HepG2 (cell line): ENCODE results near the gene BRSK2. TPM values are rescaled to one million over a fixed set of nuclear protein-coding genes. Genes with fewer than 3 reads are reported as not detected.

Experiments
- ATAC-seq: fragments of 200-7000 bp; cut with Tn5 transposase; 3 replicates; pipeline ENCODE4 v1.9.1; 2020; ENCODE audit warnings: mild to moderate bottlenecking, moderate library complexity
- BruUV-seq: library from RNA; stranded (reverse); fragments of 400-500 nt; replicated peaks from 2 replicates; lab custom pipeline; 2021; lab: Mats Ljungman, UMichigan
- CTCF ChIA-PET: fragments of 300-600 bp; formaldehyde crosslinking; extraction: SDS; loops from one replicate; lab custom pipeline; 2021; ENCODE audit warnings: low total read pairs, inconsistent platforms, low intra/inter-chr PET ratio; lab: Yijun Ruan, JAX
- POLR2A ChIA-PET: fragments of 350-600 bp; sonication (Branson Sonifier 250); formaldehyde crosslinking; loops from one replicate; lab custom pipeline; 2020; ENCODE audit warnings: antibody characterized with exemption, inconsistent platforms; lab: Yijun Ruan, JAX
- DNase-seq: peaks from one replicate; pipeline ENCODE4 v3.0.0-alpha.2; 2015; ENCODE audit warnings: low spot score
- FAIRE-seq: peaks from 3 replicates; lab custom pipeline; 2011; peaks lifted over from hg19 to GRCh38; lab: Jason Lieb, UNC
- H2AFZ ChIP-seq: one replicate; pipeline ENCODE4 v1.6.1; 2011; ENCODE audit warnings: low read length, inconsistent platforms
- H3K27ac ChIP-seq: fragments of 300-600 bp; 3 replicates; pipeline ENCODE4 v1.8.0; 2011; ENCODE audit warnings: mixed run types, mild to moderate bottlenecking, mixed read lengths, low read length, inconsistent platforms; ENCODE audit not compliant: insufficient read depth; ENCODE audit errors: extremely low read length
- H3K27me3 ChIP-seq, 2 experiments: fragments of 200-600 bp in 1 of 2; 2 replicates in 1 of 2; 3 replicates in 1 of 2; pipeline versions ENCODE4 v1.6.0 to v1.8.0; 2011; ENCODE audit warnings: low read length in 2 of 2, mild to moderate bottlenecking in 2 of 2, moderate library complexity in 2 of 2, inconsistent platforms in 1 of 2; ENCODE audit not compliant: insufficient read depth in 2 of 2, control insufficient read depth in 1 of 2
- H3K36me3 ChIP-seq, 2 experiments: fragments of 200-600 bp in 1 of 2; replicated peaks in 1 of 2; 2 replicates in 1 of 2; 3 replicates in 1 of 2; pipeline versions ENCODE4 v1.5.1 to v1.8.0; 2011; ENCODE audit warnings: low read length in 2 of 2, inconsistent platforms in 1 of 2; ENCODE audit not compliant: insufficient read depth in 2 of 2, control insufficient read depth in 1 of 2
- H3K4me1 ChIP-seq: 2 replicates; pipeline ENCODE4 v1.5.1; 2012; ENCODE audit warnings: low read length, inconsistent platforms; ENCODE audit not compliant: insufficient read depth
- H3K4me2 ChIP-seq: 2 replicates; pipeline ENCODE4 v1.6.0; 2011; ENCODE audit warnings: low read depth, low read length, inconsistent platforms
- H3K4me3 ChIP-seq, 3 experiments: fragments of 200-600 bp in 1 of 3; sonication (generic), shearing (Covaris generic) in 1 of 3; replicated peaks in 1 of 3; 2 replicates each; pipeline ENCODE4 v1.5.1; 2011 to 2016; ENCODE audit warnings: low read length in 3 of 3, inconsistent platforms in 2 of 3, low read depth in 2 of 3, mild to moderate bottlenecking in 2 of 3, control low read depth in 1 of 3, mixed read lengths in 1 of 3; ENCODE audit not compliant: insufficient read depth in 1 of 3
- H3K79me2 ChIP-seq: one replicate; pipeline ENCODE4 v1.6.1; 2011; ENCODE audit warnings: low read length, inconsistent platforms; ENCODE audit not compliant: insufficient read depth
- H3K9ac ChIP-seq: 2 replicates; pipeline ENCODE4 v1.6.0; 2011; ENCODE audit warnings: mild to moderate bottlenecking, low read depth, low read length, inconsistent platforms; ENCODE audit not compliant: insufficient read depth
- H3K9me3 ChIP-seq: 2 replicates; pipeline ENCODE4 v1.5.1; 2012; ENCODE audit warnings: mild to moderate bottlenecking, low read length
- H4K20me1 ChIP-seq: 2 replicates; pipeline ENCODE4 v1.6.0; 2011; ENCODE audit warnings: inconsistent platforms, mild to moderate bottlenecking, low read length, moderate library complexity; ENCODE audit not compliant: insufficient read depth
- AGO2 ChIP-seq: fragments of 200-400 bp; formaldehyde crosslinking; optimal IDR thresholded peaks from 2 replicates; pipeline ENCODE3; 2017; ENCODE audit warnings: mild to moderate bottlenecking, low read depth, low read length, moderate library complexity
- CBX1 ChIP-seq: IDR thresholded peaks from one replicate; pipeline ENCODE4 v1.6.1; 2016; ENCODE audit warnings: antibody characterized with exemption, low read depth
- CCAR2 ChIP-seq: fragments of 200-400 bp; formaldehyde crosslinking; optimal IDR thresholded peaks from 2 replicates; pipeline ENCODE3; 2018; ENCODE audit warnings: low read depth, mild to moderate bottlenecking, low read length, moderate library complexity
- CREBL2 ChIP-seq: sonication (generic); formaldehyde crosslinking; IDR thresholded peaks from 2 replicates; pipeline ENCODE4 v1.8.1; 2023; ENCODE audit warnings: missing genetic modification reagents, mild to moderate bottlenecking, borderline replicate concordance
- ETV6 ChIP-seq: sonication (generic); formaldehyde crosslinking; conservative IDR thresholded peaks from 2 replicates; pipeline ENCODE4 v1.4.0; 2020; ENCODE audit warnings: missing genetic modification reagents
- HNRNPUL1 ChIP-seq: fragments of 200-400 bp; formaldehyde crosslinking; IDR thresholded peaks from 2 replicates; pipeline ENCODE4 v1.6.1; 2017; ENCODE audit warnings: low read depth, mild to moderate bottlenecking, low read length, moderate library complexity
- JARID2 ChIP-seq: sonication (generic); formaldehyde crosslinking; IDR thresholded peaks from 2 replicates; pipeline ENCODE4 v1.8.1; 2023; ENCODE audit warnings: missing genetic modification reagents, inconsistent platforms; ENCODE audit not compliant: insufficient replicate concordance
- JUND ChIP-seq: sonication (generic); formaldehyde crosslinking; IDR thresholded peaks from 2 replicates; pipeline ENCODE4 v1.8.0; 2022; ENCODE audit warnings: mild to moderate bottlenecking, missing genetic modification reagents
- XBP1 ChIP-seq: sonication (generic); formaldehyde crosslinking; IDR thresholded peaks from 2 replicates; pipeline ENCODE4 v1.5.0; 2020; ENCODE audit warnings: missing genetic modification reagents
- ZBTB44 ChIP-seq: sonication (generic); formaldehyde crosslinking; IDR thresholded peaks from 2 replicates; pipeline ENCODE4 v1.4.0; 2020; ENCODE audit warnings: missing genetic modification reagents
- ZNF17 ChIP-seq: sonication (generic); formaldehyde crosslinking; IDR thresholded peaks from 2 replicates; pipeline ENCODE4 v1.5.0; 2020; ENCODE audit warnings: mild to moderate bottlenecking, missing genetic modification reagents
- ZNF354B ChIP-seq: sonication (generic); formaldehyde crosslinking; IDR thresholded peaks from 2 replicates; pipeline ENCODE4 v1.8.0; 2022; ENCODE audit warnings: mild to moderate bottlenecking, missing genetic modification reagents
- ZNF503 ChIP-seq: sonication (generic); formaldehyde crosslinking; IDR thresholded peaks from 2 replicates; pipeline ENCODE4 v1.4.0; 2020; ENCODE audit warnings: missing genetic modification reagents
- ZNF546 ChIP-seq: sonication (generic); formaldehyde crosslinking; conservative IDR thresholded peaks from 2 replicates; pipeline ENCODE4 v1.8.1; 2023; ENCODE audit warnings: mild to moderate bottlenecking, missing genetic modification reagents
- ZNF652 ChIP-seq: IDR thresholded peaks from 2 replicates; pipeline ENCODE4 v1.6.1; 2016; ENCODE audit warnings: low read depth, borderline replicate concordance
- WGBS: methylation state at CpG from one replicate; pipeline ENCODE4 v1.1.6; 2017; ENCODE audit warnings: low lambda C conversion rate; 5-methylcytosine and 5-hydroxymethylcytosine counted together
- in situ Hi-C: cut with HindIII; loops from 2 replicates; pipeline ENCODE4 v1.10.0; 2017; ENCODE audit warnings: low pct_unique_long_range_greater_than_20kb; ENCODE audit not compliant: extremely low pct_ligation_motif_present
- intact Hi-C: fragments of 100-400 bp; cut with micrococcal nuclease; formaldehyde crosslinking; loops from one replicate; pipeline ENCODE4 v1.10.0; 2022; ENCODE audit not compliant: unreplicated experiment
- polyA plus RNA-seq, 8 experiments: library from polyadenylated mRNA; depleted of rRNA in 3 of 8; stranded (reverse) in 7 of 8; unstranded in 1 of 8; fragments of >200 nt; fragmentation: Illumina TruSeq in 4 of 8; extraction: Trizol in 4 of 8; gene quantifications; 2 replicates each; pipeline versions ENCODE4 v1.2.1 to v1.2.3, GENCODE V29; 2011 to 2016; ENCODE audit warnings: low read depth in 4 of 8, missing spikeins in 1 of 8, mixed read lengths in 1 of 8; ENCODE audit not compliant: insufficient read depth in 1 of 8
- total RNA-seq, 5 experiments: library from RNA; depleted of rRNA; stranded (reverse); fragments of >200 nt; fragmentation: Illumina TruSeq; extraction: Trizol; gene quantifications; 2 replicates each; pipeline ENCODE4 v1.2.3, GENCODE V29; 2016; ENCODE audit warnings: low read depth in 1 of 5

Gene BRSK2
- total and polyA plus RNA-seq, 2 of the 13 experiments (the other 11 are each of a cell fraction or from before 2014, with no cell fraction given): 0.74 to 1.1 TPM

GRCh38 chr11:1470681-1471611 lies 81.2 kb downstream of the BRSK2 start:
- ChIA-PET CTCF (no interaction called here), POLR2A (interaction anchor here (0.5 kb wide), 1 partner anchor 250 kb away, joined by 3 read pairs; no protein-coding TSS in a partner anchor)
- DNase-seq (no peak), ATAC-seq (no peak), FAIRE-seq (no peak)
- TF ChIP-seq XBP1 (CRISPR knock-in tag) (no peak), HNRNPUL1 (no peak), AGO2 (peak; percentile 42)
- H3K9ac ChIP-seq: no peak overlapping the region
- H3K79me2 ChIP-seq: no peaks in the 10 kb centered on the region
- WGBS: 94% methylated on average over 14 of the region's 40 CpGs
- no peaks in the 10 kb centered on the region for H3K4me1 ChIP-seq
- in situ Hi-C loops (no loop called here), intact Hi-C loops (no loop called here)
- H3K36me3 ChIP-seq: peaks cover 2 to 9% of the 10 kb centered on the region in 2 experiments; a peak in 1 of 5 replicates
- no peaks in the 10 kb centered on the region for H3K27me3 ChIP-seq
- H2AFZ ChIP-seq: no peak overlapping the region
- no TSS peak for BruUV-seq
- H3K4me2 ChIP-seq: no peak overlapping the region
- no peak overlapping the region for H3K4me3 ChIP-seq
- H4K20me1 ChIP-seq: no peaks in the 10 kb centered on the region
- no peaks in the 10 kb centered on the region for H3K9me3 ChIP-seq
- no peak overlapping the region for H3K27ac ChIP-seq

- no peak for DNase-seq
- intact Hi-C loops: no loop called here
- H3K36me3 ChIP-seq: peaks cover 2 to 9% of the 10 kb centered on the region in 2 experiments; a peak in 2 of 5 replicates
- no peak for TF ChIP-seq JARID2 (CRISPR knock-in tag)
- no peak for TF ChIP-seq ZNF354B (CRISPR knock-in tag)
- no peak for TF ChIP-seq ZBTB44
- no peak for TF ChIP-seq CCAR2
- TF ChIP-seq ZNF503 (CRISPR knock-in tag): no peak
- TF ChIP-seq ETV6 (CRISPR knock-in tag): no peak
- TF ChIP-seq ZNF652 (CRISPR knock-in tag): no peak
- TF ChIP-seq ZNF17 (CRISPR knock-in tag): no peak
- no peak for TF ChIP-seq CREBL2
- no peak for TF ChIP-seq ZNF546 (CRISPR knock-in tag)
- TF ChIP-seq JUND: no peak
- TF ChIP-seq CBX1: no peak
Observed at GRCh38 chr11:1471736-1472135, 82.0 kb downstream of the BRSK2 start.

More at GRCh38 chr11:1471736-1472135, 82.0 kb downstream of the BRSK2 start:
- ChIA-PET POLR2A (no interaction called here), CTCF (no interaction called here)
- Histone ChIP-seq H3K27me3 (no peaks in the 10 kb centered on the region), H3K9ac (no peak overlapping the region), H3K4me1 (no peaks in the 10 kb centered on the region), H3K4me2 (no peak overlapping the region), H3K27ac (no peak overlapping the region), H2AFZ (no peak overlapping the region), H3K79me2 (no peaks in the 10 kb centered on the region), H4K20me1 (no peaks in the 10 kb centered on the region), H3K4me3 (no peak overlapping the region), H3K9me3 (no peaks in the 10 kb centered on the region)
- FAIRE-seq: no peak
- ATAC-seq: no peak
- WGBS: 72% methylated on average over 5 of the region's 9 CpGs
- in situ Hi-C loops: no loop called here
- no TSS peak for BruUV-seq
